ENCODE results near the gene CLSTN2.

- TF ChIP-seq, protein P1, sequence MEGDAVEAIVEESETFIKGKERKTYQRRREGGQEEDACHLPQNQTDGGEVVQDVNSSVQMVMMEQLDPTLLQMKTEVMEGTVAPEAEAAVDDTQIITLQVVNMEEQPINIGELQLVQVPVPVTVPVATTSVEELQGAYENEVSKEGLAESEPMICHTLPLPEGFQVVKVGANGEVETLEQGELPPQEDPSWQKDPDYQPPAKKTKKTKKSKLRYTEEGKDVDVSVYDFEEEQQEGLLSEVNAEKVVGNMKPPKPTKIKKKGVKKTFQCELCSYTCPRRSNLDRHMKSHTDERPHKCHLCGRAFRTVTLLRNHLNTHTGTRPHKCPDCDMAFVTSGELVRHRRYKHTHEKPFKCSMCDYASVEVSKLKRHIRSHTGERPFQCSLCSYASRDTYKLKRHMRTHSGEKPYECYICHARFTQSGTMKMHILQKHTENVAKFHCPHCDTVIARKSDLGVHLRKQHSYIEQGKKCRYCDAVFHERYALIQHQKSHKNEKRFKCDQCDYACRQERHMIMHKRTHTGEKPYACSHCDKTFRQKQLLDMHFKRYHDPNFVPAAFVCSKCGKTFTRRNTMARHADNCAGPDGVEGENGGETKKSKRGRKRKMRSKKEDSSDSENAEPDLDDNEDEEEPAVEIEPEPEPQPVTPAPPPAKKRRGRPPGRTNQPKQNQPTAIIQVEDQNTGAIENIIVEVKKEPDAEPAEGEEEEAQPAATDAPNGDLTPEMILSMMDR (IDR thresholded peaks at IDR 0.05) = no peak
- TF ChIP-seq POLR2A (IDR thresholded peaks at IDR 0.05) (no peak), EP300 (IDR thresholded peaks at IDR 0.05) (no peak)
Observed at GRCh38 chr3:140602781-140603180, 667.8 kb downstream of the CLSTN2 start.
